Right lobe of liver (tissue), 6 donors: ENCODE measurements around the gene SSC5D. TPM values are rescaled to one million over a fixed set of nuclear protein-coding genes. Genes with fewer than 3 reads are reported as not detected.

Experiments
- ATAC-seq, 4 donors: fragments of 200-7000 bp; cut with Tn5 transposase; one replicate each; pipeline ENCODE4 v1.9.1; 2020; ENCODE audit warnings: mild to moderate bottlenecking in 4 of 4, moderate library complexity in 4 of 4
- DNase-seq, 3 donors: peaks; one replicate each; pipeline ENCODE4 v3.0.0-alpha.2; 2020
- H3K27ac ChIP-seq, 3 donors: fragments of 200-600 bp; one replicate each; pipeline ENCODE4 v1.8.0; 2022
- H3K27me3 ChIP-seq, 2 donors: fragments of 200-600 bp; one replicate each; pipeline ENCODE4 v1.8.0; 2022
- H3K36me3 ChIP-seq, 4 donors: fragments of 200-600 bp; sonication (generic) in 1 of 4; one replicate each; pipeline versions ENCODE4 v1.5.1 to v1.8.0; 2017 to 2022; ENCODE audit warnings: control low read depth in 1 of 4
- H3K4me1 ChIP-seq, 4 donors: fragments of 200-600 bp; sonication (generic) in 1 of 4; one replicate each; pipeline versions ENCODE4 v1.5.1 to v1.8.0; 2017 to 2022; ENCODE audit warnings: control low read depth in 1 of 4
- H3K4me3 ChIP-seq, 3 donors: fragments of 200-600 bp; one replicate each; pipeline ENCODE4 v1.8.0; 2022
- H3K9me3 ChIP-seq, 4 donors: fragments of 200-600 bp; sonication (generic) in 1 of 4; one replicate each; pipeline versions ENCODE4 v1.5.1 to v1.8.0; 2017 to 2022; ENCODE audit warnings: control low read depth in 1 of 4
- POLR2A ChIP-seq: fragments of 450-650 bp; IDR thresholded peaks from one replicate; pipeline ENCODE4 v1.6.1; 2017; ENCODE audit warnings: antibody characterized with exemption, mild to moderate bottlenecking
- WGBS: methylation state at CpG from one replicate; pipeline ENCODE4 v1.1.6; 2018; ENCODE audit warnings: low coverage, low lambda C conversion rate; ENCODE audit not compliant: insufficient coverage; ENCODE audit errors: missing lambda C conversion rate; 5-methylcytosine and 5-hydroxymethylcytosine counted together
- intact Hi-C, 2 donors: fragments of 100-400 bp; cut with DNase I; formaldehyde crosslinking; loops; one replicate each; pipeline versions ENCODE4 v1.11.2 to v1.14.1; 2022
- total RNA-seq, 6 experiments: library from RNA; depleted of rRNA in 2 of 6; stranded (reverse); fragments of >200 nt in 2 of 6; fragmentation: NEBNext Ultra II Directional in 3 of 6; extraction: Animal tissue kit (Norgen Biotek cat#: 25700) in 3 of 6; gene quantifications; one replicate each; pipeline versions ENCODE4 v1.1.0 to v1.2.4, GENCODE V29; 2016 to 2023
- TF ChIP-seq, protein P1 (sequence below), 4 donors: fragments of 200-600 bp in 3 of 4; fragments of 450-650 bp in 1 of 4; IDR thresholded peaks; one replicate each; pipeline versions ENCODE4 v1.5.1 to v1.8.0; 2016 to 2022; ENCODE audit warnings: antibody characterized with exemption in 4 of 4, mild to moderate bottlenecking in 2 of 4
- donor health status: DM: no; HTN: yes; CAD: no.
- donor health status: DM: no; HTN: no; CAD: no.
- donor health status: DM: no; HTN: no; CAD: no.
- donor health status: DM: no; HTN: yes; CAD: no.
- donor health status: DM: no; HTN: yes; CAD: no.

Gene SSC5D
- total RNA-seq, 6 experiments from 2014 or later: 0.35 to 1.6 (median 1.2) TPM

DNA sequence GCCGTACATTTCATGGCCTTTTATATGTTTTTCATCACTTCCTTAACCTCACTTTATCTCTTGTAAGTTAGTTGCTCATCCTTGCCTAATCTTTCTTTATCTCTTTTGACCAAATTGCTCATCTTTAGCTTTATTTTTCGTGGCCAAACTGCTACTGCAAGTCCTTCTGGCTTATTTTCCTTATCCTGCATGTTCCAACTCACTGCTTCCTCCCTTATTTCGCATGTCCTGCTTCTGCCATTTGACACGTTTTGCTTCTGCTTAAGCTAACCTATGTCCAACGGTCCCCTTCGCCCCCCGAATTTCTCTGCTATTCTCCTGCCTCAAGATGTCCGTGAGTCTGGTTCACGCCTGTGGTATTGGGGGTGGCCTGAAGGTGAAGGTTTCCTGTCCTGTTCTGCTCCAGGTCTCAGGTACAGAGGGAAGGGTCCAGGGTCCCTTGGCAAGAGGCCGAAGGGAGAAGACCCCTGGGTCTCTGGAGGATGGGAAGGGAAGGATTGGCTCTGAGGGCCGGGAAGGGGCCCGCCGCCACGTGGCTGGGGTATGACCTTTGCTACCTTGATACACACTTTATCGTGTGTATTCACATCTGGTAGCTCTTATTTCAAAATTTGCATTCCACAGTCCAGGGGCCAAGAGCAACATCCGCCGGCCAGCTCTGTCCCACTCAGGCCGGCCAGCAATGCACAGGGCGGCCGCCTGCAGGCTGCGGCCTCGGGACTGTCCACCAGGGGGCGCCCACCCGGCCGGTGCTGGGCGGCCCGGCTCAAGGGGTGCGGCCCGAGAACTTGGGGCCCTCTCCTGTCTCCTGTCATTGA is 20.8 kb upstream of the SSC5D start:
- 38% methylated on average over 12 of the region's 29 CpGs for WGBS
- Histone ChIP-seq H3K4me3 (no peak overlapping the region), H3K9me3 (no peaks in the 10 kb centered on the region), H3K27me3 (no peaks in the 10 kb centered on the region), H3K27ac (peak overlapping the region in 2 of 3 donors; percentile 46 to 84), H3K36me3 (no peaks in the 10 kb centered on the region), H3K4me1 (peaks cover 0 to 16% (median 5%) of the 10 kb centered on the region in 4 donors)
- TF ChIP-seq, protein P1, sequence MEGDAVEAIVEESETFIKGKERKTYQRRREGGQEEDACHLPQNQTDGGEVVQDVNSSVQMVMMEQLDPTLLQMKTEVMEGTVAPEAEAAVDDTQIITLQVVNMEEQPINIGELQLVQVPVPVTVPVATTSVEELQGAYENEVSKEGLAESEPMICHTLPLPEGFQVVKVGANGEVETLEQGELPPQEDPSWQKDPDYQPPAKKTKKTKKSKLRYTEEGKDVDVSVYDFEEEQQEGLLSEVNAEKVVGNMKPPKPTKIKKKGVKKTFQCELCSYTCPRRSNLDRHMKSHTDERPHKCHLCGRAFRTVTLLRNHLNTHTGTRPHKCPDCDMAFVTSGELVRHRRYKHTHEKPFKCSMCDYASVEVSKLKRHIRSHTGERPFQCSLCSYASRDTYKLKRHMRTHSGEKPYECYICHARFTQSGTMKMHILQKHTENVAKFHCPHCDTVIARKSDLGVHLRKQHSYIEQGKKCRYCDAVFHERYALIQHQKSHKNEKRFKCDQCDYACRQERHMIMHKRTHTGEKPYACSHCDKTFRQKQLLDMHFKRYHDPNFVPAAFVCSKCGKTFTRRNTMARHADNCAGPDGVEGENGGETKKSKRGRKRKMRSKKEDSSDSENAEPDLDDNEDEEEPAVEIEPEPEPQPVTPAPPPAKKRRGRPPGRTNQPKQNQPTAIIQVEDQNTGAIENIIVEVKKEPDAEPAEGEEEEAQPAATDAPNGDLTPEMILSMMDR (IDR thresholded peaks at IDR 0.05): peak; percentile 98 to 100 (median 100)
- TF ChIP-seq POLR2A: peak; percentile 14
- peak; percentile 77 to 82 (median 80) for DNase-seq
- intact Hi-C loops: no loop called here
- peak; percentile 90 to 99 (median 92) for ATAC-seq

DNA sequence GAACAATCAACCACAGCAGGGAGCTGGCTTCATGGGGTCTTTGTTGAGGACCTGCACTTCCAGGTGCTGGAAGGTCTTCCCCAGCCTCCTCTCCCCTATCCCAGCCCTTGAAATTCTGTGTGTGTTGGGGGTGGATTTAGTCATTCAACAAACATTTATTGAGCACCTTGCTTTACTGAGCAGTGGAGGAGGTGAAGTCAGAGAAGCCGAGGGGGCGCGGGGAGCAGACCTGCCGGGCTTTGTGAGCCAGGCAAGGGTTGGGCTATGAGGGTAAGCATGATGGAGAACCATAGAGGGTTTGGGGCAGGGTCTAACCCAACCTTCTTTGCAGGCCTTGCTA is 20.2 kb upstream of the SSC5D start:
- peaks cover 0 to 16% (median 5%) of the 10 kb centered on the region in 4 donors for H3K4me1 ChIP-seq
- 22% methylated on average over 4 of the region's 4 CpGs for WGBS
- TF ChIP-seq, protein P1 (IDR thresholded peaks at IDR 0.05): peak in 1 of 4 donors; percentile 1
- TF ChIP-seq POLR2A: no peak
- H3K27ac ChIP-seq: no peak overlapping the region
- no peaks in the 10 kb centered on the region for H3K36me3 ChIP-seq
- H3K27me3 ChIP-seq: no peaks in the 10 kb centered on the region
- DNase-seq (no peak), ATAC-seq (no peak)
- no peak overlapping the region for H3K4me3 ChIP-seq
- intact Hi-C loops: no loop called here
- no peaks in the 10 kb centered on the region for H3K9me3 ChIP-seq

DNA sequence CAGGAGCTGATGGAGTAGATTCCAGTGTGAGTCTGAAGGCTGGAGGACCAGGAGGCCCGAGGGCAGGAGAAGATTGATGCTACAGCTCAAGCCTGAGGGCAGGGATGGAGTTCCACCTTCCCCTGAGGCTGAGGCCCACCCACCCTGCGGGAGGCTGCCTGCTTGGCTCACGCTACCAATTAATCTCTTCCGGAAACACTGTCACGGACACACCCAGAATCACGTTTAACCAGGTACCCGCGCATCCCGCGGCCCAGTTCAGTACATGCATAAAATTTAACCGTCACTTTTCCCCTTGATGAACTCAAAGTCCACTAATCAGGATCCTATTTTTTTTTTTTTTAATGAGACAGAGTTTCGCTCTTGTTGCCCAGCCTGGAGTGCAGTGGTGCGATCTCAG is 17.0 kb upstream of the SSC5D start:
- no peak overlapping the region for H3K27ac ChIP-seq
- intact Hi-C loops: no loop called here
- ATAC-seq (no peak), DNase-seq (no peak)
- no peaks in the 10 kb centered on the region for H3K27me3 ChIP-seq
- no peaks in the 10 kb centered on the region for H3K36me3 ChIP-seq
- TF ChIP-seq, protein P1 (IDR thresholded peaks at IDR 0.05): no peak
- no peak for TF ChIP-seq POLR2A
- no peak overlapping the region for H3K4me3 ChIP-seq
- WGBS: 93% methylated on average over 7 of the region's 13 CpGs
- peaks cover 0 to 25% (median 5%) of the 10 kb centered on the region in 4 donors for H3K4me1 ChIP-seq
- H3K9me3 ChIP-seq: no peaks in the 10 kb centered on the region

DNA sequence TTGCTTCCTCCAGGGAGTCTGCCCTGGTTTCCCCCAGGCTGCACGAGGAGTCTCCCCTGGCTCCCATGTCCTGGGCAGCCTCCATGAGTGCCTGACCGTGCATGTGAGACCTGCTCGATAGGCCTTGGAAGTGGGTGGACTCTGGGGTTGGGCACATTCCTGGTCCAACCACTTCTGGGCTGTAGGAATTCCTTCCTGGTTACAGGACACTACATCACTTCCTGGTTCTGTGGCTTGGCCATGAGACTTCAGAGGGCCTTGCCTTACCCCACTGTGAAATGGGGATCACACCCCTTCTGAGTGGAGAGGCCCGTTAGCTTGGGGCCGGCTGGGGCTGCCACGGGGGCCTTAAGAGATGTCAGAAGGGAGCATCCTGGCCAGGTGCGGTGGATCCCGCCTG is 15.8 kb upstream of the SSC5D start:
- H3K4me1 ChIP-seq: peaks cover 0 to 19% (median 5%) of the 10 kb centered on the region in 4 donors
- 84% methylated on average over 5 of the region's 8 CpGs for WGBS
- no peak for TF ChIP-seq POLR2A
- TF ChIP-seq, protein P1 (IDR thresholded peaks at IDR 0.05): no peak
- no peaks in the 10 kb centered on the region for H3K36me3 ChIP-seq
- no peaks in the 10 kb centered on the region for H3K27me3 ChIP-seq
- H3K4me3 ChIP-seq: no peak overlapping the region
- no peaks in the 10 kb centered on the region for H3K9me3 ChIP-seq
- H3K27ac ChIP-seq: no peak overlapping the region
- ATAC-seq (no peak), DNase-seq (peak in 1 of 3 donors; percentile 13)
- intact Hi-C loops: no loop called here
